Measurements from ENCODE around the gene FGD4.
"Not testable (repeated sequence)": the region's sequence is repeated elsewhere in the genome, so short reads cannot be mapped to it uniquely, and the experiment has no call there.

The FGD4 gene

DNA sequence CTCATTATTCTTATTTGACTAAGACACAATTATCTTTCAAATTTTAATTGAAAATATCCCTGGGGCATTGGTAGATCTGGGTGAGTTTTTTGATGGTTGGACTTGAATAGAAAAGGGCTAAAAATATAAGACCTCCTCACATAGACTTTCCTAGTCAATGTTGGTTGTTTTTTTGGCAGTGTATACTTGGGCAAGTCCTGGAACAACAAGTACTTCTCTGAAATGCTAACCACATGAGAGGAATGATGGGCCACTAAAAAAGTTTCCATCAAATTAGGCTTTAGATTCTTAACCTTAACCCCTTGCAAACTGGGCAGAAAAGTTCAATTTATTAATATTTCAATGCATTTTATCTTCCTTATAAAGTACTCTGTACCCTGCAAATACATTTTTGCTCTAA lies 97.6 kb downstream of the FGD4 start:
- DNase-seq = no peak

DNA sequence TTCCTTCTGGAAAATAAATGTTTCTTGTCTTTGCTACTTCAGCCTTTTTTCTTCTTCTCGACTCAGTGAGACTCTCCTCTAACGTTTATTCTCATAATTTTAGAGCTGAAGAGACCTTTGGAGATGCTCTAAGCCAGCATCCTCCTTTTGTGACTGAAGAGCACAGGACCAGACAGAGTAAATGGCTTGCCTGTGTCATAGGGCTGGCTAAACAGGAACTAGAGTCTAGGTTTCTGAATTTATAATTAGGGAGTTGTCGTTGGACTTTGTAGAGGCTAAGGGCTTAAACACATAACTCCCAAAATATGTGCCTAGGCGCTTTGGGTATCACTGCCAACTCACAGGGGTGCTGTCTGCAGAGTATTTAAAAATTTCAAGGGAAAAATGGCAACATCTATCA lies 98.5 kb downstream of the FGD4 start:
- DNase-seq = no peak

DNA sequence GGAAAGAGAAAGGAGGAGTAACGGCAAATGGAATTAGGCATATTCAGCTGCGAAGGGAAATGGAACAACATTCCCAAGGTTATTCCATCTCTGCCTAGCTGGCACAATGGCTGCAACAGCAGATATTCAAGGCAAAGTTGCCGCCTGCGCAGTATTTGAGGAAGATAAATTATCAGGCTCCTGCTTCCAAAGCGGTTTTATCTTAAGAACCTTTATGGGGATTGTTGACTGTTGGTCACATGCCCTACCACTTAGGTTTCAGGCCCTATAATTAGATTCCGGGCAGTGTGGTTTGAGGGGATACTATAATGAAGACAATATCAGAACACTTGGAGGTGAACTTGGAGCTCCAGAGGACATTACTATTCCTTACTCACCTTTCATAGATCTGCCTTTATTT lies 99.7 kb downstream of the FGD4 start:
- DNase-seq = no peak

DNA sequence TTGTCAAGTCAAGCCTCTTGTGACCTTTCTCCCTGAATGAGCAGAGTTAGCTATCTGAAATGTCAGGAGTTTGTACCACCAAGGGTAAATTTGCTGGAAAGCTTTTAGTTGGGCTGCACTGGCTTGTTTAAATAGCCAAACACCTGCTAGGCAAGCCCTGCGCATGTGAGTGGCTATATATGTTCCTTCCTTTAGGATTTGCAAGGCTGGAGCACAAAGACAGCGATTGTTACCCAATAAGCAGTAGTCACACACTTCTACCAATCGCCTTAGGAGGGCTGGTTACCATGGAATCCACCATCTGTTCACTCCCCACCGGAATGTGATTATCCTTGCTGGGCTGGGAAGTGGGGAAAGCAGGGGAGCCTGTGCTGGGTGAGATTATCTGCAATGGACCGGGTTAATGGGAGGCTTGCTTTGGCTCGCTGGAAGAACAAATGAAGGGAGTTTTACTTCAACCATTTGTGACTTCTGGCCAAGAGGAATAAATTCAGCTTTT lies 102.5 kb downstream of the FGD4 start:
- no peak for DNase-seq

DNA sequence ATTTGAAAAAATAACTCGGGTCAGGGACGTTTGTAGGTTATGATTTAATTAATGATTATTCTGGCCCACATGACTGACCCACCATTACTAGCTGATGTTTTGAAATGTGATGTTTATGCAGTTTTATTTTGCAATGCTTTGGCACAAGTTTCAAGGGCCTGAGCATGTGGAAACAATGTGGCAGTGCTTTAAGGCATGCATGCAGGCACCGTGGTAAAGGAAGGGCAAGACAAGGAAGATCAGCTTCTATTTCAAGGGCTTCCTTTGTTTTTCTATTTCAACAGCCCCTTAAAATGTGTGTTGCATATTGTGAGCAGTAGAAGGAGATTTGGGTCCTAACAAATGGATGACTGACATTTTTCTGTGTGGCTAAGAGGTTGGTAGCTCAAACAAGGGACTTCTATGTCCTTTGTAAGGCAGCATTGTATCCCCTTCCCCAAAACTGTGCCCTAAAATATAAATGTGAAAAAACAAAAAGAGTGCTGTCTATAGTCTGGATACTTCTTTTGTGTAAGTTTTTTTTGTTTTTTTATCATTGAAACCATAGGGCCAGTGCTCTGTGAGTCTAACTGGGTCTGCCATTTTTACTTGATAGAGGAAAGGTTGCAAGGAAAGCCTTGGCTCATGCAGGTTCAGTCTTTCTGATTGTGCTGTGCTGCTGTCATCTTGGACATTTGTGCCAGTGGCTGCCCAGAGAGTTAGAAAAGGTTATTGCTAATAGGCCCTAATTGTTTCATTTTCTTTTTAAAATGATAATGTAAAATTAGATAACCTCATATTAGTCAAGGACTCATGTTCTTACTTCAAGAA lies 103.5 kb downstream of the FGD4 start:
- no peak for DNase-seq

DNA sequence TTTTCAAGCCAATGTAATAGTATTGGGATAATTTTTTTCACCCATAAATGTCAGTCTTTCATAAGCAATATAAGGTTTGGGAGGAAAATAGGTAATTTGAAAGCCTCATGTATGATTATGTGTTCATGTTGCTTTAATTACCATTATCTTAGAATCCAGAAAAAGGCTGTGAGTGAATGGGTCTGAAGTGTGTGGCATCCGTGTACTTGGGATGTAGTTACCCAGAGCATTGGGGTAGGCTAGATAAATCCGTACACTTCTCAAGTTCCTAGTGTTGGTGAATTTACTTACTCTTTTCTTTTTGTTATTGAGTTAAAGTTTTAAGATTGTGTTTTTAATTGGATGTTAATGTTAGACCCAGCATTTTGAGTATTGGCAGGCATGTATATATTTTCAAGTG lies 104.4 kb downstream of the FGD4 start:
- no peak for DNase-seq

DNA sequence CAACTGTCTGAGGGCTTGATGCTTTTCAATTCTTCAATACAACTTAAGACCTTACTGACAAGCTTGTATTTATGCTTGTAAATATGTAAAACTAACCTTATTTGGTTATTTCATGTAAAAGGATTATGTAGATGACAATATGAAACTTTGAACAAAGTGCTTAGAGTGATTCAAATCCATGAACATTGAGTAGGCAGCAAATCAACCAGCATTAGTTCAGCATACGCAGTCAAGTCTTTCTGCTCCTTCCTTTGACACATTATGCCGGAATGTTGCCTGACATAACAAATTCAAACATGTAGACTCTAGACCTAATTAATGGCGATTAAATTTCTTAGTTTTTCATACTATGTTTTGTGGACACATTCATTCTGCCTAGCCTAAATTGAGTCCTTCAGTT lies 105.2 kb downstream of the FGD4 start:
- DNase-seq = no peak

DNA sequence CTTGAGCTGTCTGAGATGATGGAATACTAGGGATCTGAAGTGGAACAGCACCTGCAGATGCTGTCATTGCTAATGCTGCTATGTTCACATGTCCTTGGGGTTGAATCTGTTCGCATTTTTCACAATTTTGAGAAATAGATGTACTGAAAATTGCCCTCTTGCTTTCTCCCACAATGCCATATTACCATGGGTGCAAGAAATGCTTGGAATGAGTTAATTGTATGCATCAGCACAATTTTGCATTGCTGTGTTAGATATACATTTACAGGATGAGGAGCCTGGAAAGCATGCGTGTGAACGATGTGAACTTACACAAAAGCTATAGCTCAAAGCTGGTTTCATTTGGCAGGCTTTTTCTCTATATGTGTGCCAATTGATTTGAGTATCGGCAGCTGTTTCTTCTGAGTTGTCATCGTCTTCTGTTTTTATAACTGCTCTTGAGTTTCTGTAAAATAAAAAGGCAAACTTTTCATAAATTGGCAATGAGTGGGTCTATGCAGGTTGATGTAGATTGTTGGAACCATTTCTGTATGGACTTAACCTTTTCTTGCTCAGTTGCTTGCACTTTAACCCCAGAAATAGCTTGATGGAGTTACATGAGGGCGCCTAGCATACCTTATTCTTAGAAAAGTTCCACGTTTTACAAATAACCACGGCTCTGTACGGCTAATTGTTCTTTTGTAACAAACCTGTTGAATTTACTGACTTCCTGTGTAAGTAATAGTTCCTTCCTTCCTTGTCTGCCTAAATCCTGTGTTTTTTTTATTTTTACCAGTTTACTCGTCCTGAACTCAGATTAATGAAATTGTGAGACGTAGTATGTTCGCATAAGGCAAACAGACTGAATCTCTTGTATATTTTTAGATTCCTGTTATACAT lies 105.9 kb downstream of the FGD4 start:
- no peak for DNase-seq

DNA sequence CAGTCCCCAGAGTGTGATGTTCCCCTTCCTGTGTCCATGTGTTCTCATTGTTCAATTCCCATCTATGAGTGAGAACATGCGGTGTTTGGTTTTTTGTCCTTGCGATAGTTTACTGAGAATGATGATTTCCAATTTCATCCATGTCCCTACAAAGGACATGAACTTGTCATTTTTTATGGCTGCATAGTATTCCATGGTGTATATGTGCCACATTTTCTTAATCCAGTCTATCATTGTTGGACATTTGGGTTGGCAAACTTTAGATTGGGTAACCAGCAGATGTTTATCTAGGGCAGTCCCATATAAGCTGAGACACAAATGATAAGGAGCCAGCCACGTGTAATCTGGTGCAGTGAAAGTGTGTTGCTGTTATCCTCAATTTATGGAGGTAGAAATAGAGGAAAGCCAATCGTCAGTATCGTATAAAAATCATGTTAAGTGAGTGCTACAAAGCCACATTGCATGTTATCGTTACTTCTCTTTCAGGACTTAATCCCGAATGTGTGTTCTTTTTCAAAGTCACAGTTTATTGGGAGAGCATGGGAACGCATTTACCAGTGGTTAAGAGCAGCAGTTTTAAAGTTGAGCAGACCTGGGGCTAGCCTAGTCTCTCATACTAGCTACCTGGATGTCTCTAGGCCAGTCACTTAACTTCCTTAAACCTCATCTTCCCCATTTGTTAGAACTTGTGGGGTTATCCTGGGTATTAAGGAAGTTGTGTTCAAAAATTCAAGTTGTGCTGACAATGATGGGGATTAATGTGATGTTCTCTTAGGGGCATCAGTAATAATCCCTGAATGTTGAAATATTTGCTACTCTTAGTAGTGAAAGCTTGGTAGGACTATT lies 108.0 kb downstream of the FGD4 start:
- DNase-seq = not testable (repeated sequence)

DNA sequence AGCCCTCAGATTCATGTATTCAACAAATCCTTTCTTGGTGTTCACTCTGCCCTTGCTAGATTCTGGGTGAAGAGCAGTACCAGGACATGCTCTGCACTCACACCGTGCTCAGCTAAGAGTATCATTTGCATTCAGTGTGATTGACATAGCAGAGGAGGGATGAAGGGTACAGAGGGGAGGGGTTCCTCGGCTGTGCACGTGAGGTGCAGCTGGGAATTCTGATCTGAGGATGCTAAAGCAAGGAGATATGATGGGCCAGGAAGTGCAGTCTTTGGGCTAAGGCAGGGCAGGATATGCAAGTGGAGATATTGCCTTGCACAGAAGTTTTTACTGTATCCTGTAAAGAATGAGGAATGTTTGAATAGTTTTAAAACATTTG lies 108.6 kb downstream of the FGD4 start:
- DNase-seq = no peak

DNA sequence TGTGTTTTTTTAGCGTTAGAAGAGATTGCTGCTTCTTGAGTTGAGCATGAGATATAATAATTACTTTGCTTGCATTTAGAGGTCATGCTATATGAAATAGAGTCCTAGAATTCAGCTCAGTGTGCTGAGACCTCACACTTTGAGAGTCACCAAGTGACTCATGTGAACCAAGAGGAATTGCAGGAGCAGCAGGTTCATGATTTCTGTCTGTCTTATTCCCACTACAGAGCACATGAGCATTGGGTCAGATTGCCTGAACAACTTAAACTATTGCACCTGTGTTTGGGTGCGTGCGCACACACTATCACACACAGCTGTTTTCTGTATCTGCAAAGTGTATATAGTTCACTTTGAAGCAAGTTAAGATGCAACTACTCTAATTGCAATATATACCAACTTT lies 109.3 kb downstream of the FGD4 start:
- no peak for DNase-seq

DNA sequence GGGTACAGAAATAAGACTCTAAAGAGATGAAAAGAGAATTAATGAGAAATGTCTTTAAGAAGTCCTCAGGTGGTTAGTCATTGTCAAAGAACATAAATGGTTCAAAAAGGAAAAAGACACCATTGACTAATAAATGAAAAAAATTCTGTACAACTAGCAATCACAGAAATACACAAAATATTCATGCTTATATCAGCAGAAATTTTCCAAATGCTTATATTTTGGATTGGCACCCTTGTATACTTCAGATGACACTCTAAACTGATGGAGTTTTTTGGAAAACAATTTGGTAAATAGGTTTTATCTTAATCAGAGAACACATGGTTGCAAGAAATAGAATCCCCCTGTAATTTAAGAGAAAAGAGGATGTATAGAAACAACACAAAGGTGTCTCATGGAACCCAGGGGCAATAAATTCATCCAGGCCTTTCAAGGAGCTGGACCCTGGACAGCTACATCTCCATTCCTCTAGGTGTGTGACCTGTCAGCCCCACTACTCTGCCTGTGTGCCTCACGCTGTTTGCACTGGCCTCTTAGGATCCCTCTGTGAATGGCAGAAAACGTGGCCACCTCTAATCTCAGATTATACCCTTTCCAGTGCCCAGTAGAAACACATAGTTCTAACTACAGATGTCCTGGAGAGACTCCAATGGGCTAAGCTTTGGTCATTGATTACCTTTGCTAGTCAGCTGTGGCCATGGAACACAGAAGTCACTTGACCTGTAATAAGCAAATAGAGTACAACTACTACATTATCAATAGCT lies 110.2 kb downstream of the FGD4 start:
- no peak for DNase-seq

DNA sequence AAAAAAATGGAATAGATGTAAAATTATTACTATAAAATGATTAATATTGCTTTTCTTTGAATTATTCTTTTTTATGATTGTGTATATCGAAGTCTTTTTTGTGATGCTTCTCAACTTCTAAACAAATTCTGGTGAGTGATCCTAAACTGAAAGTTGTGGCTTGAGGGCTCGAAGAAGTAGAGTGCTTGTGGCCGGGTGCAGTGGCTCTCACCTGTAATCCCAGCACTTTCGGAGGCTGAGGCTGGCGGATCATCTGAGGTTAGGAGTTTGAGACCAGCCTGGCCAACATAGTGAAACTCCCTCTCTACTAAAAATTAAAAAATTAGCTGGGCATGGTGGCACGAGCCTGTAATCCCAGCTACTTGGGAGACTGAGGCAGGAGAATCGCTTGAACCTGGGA lies 112.6 kb downstream of the FGD4 start:
- not testable (repeated sequence) for DNase-seq

DNA sequence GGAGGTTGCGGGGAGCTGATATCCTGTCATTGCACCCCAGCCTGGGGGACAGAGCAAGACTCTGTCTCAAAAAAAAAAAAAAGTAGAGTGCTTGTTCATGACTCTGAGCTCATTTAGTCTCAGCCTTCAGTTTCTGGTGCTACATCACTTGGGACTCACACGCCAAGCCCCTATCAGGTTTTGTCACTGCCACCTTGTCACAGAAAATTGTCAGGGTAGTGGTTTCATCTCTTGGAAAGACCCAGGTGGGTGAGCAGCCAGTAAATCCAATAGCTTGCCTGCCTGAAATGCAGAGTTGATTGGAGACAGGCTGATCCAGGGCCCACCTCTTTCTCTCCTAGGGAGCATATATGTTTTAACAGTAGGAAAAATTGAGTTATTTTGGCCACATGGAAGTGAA lies 113.0 kb downstream of the FGD4 start:
- DNase-seq = no peak

DNA sequence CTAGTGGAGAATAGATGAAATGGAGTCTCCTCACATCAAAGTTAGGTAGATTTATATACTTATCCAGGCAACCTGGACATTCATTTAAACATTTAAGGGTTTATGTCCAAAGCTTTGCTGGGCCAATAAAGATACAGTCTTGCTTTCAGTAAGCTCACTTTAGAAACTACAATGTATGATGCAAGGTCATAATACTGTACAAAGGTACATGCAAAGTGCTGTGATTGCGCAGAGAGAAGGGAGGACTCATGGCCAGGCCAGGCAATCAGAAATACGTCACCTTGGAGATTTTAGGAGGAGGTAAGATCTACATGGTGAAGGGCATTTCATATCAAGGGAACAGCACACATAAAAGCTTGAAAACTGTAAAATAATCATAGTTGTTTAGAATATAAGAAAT lies 113.6 kb downstream of the FGD4 start:
- DNase-seq = no peak

DNA sequence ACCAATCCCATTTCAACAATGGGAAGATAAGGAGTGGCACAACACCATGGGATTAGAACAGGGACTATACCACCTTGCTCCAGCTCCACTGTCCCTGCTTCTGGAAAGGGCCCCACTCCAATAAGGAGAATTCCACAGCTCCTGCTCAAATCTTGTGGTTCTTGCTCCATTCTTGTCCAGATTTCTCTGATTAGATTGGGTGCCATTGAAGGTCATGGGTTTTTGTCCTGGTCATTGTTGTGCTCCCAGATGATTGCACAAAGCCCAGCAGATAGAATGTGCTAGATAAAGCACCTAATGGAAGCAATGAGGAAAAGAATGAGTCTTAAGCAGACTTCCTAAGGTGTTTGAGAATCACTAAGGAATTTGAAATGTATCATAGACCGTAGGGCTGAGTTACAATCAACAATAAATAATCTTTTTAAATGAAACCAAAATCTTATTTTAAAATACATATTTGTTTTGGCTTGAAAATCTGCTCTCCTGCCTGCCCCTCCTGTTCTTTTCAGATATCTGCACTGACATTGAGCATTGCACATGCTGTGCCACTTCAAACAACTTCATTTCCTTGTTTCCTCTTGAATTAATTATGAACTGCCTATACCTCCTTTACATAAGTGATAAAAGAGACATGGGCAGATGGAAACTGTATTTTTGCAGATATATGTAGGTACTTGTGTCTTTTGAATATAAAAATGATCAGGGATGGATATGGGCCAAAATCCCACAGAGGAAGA lies 115.9 kb downstream of the FGD4 start:
- DNase-seq = no peak

DNA sequence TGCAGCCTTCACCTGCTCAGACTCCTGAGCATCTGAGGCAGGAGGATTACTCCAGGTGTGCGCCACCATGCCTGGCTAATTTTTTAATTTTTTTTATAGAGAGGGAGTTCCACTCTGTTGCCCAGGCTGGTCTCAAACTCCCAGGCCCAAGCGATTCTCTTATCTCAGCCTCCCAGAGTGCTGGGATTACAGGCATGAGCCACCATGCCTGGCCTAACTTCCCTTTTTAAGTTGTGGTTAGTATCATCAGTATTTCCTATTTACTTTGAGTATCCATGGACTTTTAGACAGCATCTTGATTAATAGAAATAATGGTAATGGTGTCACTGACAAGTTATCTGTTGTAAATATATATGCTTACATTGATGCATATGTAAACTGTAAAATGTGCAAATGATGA lies 116.9 kb downstream of the FGD4 start:
- no peak for DNase-seq

DNA sequence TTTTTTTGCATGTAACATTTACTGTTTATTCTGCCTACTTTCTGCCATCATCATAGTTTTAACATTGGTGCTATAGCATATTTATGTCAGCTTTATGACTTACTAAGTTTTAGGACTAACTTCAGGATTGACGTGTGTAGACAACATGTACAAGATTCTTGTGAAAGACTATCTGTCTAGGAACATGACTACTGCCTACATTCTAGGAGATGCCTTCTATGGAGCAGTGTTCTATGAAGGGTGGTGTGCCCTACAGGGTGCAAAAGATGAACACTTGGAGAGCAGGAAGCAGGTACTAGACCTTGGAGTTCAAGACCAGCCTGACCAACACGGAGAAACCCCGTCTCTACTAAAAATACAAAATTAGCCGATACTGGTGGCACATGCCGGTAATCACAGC lies 118.6 kb downstream of the FGD4 start:
- DNase-seq = no peak

DNA sequence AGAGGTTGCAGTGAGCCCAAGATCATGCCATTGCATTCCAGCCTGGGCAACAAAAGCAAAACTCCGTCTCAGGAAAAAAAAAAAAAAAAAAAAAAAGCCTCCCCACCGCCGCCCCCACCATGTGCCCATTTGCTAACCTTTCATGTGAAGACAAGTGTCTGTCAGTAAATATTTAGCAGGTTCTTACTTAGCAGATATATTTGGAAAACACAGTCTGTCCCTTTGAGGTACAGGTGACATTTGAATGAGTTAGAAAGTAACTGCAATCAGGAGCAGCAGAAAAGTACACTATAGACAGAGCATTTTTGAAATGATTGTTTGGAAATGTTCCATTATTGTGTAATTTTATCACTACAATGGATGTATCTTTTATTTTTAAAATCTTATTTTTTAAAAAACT lies 119.7 kb downstream of the FGD4 start:
- no peak for DNase-seq

DNA sequence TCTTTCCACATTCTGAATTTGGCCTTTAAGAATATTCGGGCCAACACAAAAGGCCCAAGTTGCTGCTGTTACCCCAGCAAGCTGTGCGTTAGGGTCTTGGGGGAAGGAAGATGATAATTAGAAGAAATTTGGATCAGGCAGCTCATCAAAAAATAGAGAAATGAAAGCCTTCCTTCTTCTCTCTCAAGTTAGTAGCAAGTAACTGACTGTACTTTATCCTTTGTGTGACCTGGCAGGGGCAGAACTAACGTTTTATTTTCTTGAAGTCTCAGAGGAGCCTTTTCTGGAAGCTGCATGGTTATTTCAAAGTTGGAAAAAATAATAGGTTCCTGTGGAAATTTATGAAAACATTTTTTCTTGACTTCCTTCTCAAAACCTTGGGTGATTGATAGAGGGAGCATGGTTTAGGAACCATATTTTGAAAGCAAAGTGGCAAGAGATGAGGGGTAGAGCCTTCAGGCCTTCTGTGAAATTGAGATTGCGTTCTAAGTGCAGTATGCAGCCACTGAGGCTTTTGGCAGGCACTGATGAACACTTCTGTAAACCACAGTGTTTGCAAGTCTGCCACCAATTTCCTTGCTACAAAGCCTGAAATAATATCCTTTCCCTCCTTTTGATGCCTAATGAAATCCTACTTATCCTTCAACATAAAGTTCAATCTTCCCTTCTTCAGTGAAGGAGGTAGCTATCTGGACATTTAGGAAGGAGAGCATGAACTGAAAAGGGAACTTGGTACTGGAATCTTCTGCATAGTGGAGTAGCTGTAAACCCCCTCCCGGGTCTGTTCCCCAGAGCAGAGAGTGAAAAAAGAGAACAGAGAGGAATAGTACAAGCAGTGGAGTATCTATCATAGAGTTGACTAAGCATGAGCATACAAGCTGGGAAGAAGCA lies 123.2 kb downstream of the FGD4 start:
- no peak for DNase-seq

DNA sequence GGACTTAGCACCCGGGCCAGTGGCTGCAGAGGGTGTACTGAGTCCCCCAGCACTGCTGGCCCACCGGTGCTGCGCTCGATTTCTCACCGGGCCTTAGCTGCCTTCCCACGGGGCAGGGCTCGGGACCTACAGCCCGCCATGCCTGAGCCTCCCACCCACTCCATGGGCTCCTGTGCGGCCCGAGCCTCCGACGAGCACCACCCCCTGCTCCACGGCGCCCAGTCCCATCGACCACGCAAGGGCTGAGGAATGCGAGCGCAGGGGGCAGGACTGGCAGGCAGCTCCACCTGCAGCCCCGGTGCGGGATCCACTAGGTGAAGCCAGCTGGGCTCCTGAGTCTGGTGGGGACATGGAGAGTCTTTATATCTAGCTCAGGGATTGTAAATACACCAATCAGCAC lies 126.4 kb downstream of the FGD4 start:
- not testable (repeated sequence) for DNase-seq
